Neuronal stem cell (in vitro differentiated cells): ENCODE results near the gene DENND5B.

ENCODE experiments used
- DNase-seq: peaks from one replicate; pipeline ENCODE4 v3.0.0-alpha.2; 2013; ENCODE audit warnings: low spot score
- H2AFZ ChIP-seq: one replicate; pipeline ENCODE4 v1.6.1; 2013; ENCODE audit warnings: mild to moderate bottlenecking, low read length, inconsistent platforms
- H2AK5ac ChIP-seq: 2 replicates; pipeline ENCODE4 v1.6.1; 2013; ENCODE audit warnings: low read depth, mild to moderate bottlenecking, inconsistent platforms, low read length, moderate library complexity, mixed read lengths
- H2BK120ac ChIP-seq: 2 replicates; pipeline ENCODE4 v1.6.1; 2013; ENCODE audit warnings: low read depth, mild to moderate bottlenecking, inconsistent platforms, low read length, moderate library complexity, mixed read lengths
- H2BK12ac ChIP-seq: one replicate; pipeline ENCODE4 v1.6.1; 2013; ENCODE audit warnings: low read length, inconsistent platforms
- H2BK15ac ChIP-seq: 2 replicates; pipeline ENCODE4 v1.6.1; 2013; ENCODE audit warnings: mild to moderate bottlenecking, low read length, inconsistent platforms, mixed read lengths
- H2BK5ac ChIP-seq: one replicate; pipeline ENCODE4 v1.6.1; 2013; ENCODE audit warnings: inconsistent platforms, mild to moderate bottlenecking, low read length, moderate library complexity
- H3K14ac ChIP-seq: one replicate; pipeline ENCODE4 v1.6.1; 2013; ENCODE audit warnings: low read length, inconsistent platforms
- H3K18ac ChIP-seq: 2 replicates; pipeline ENCODE4 v1.6.1; 2013; ENCODE audit warnings: low read length, inconsistent platforms
- H3K23ac ChIP-seq: 2 replicates; pipeline ENCODE4 v1.6.1; 2013; ENCODE audit warnings: low read depth, mild to moderate bottlenecking, mixed read lengths, low read length, inconsistent platforms; ENCODE audit not compliant: poor library complexity
- H3K27ac ChIP-seq: replicated peaks from 3 replicates; pipeline ENCODE4 v1.5.1; 2013; ENCODE audit warnings: low read length, inconsistent platforms
- H3K27me3 ChIP-seq, 3 experiments: 2 replicates each; pipeline ENCODE4 v1.6.1; 2013; ENCODE audit warnings: low read length in 3 of 3, mild to moderate bottlenecking in 2 of 3, inconsistent platforms in 1 of 3, low read depth in 1 of 3, mixed read lengths in 1 of 3, moderate library complexity in 1 of 3; ENCODE audit not compliant: control insufficient read depth in 3 of 3, insufficient read depth in 3 of 3
- H3K36me3 ChIP-seq, 2 donors: replicated peaks in 1 of 2; 2 replicates each; pipeline ENCODE4 v1.6.1; 2013; ENCODE audit warnings: low read length in 2 of 2; ENCODE audit not compliant: control insufficient read depth in 2 of 2, insufficient read depth in 2 of 2
- H3K4ac ChIP-seq: 2 replicates; pipeline ENCODE4 v1.6.1; 2013; ENCODE audit warnings: inconsistent platforms, mild to moderate bottlenecking, low read length, moderate library complexity
- H3K4me1 ChIP-seq, 2 donors: 1 replicate in 1 of 2; 2 replicates in 1 of 2; pipeline ENCODE4 v1.6.1; 2013; ENCODE audit warnings: low read length in 2 of 2, low read depth in 1 of 2; ENCODE audit not compliant: control insufficient read depth in 2 of 2, insufficient read depth in 1 of 2
- H3K4me2 ChIP-seq: one replicate; pipeline ENCODE4 v1.6.1; 2013; ENCODE audit warnings: mild to moderate bottlenecking, low read length, inconsistent platforms; ENCODE audit not compliant: insufficient read depth, poor library complexity, severe bottlenecking
- H3K4me3 ChIP-seq, 2 donors: 2 replicates each; pipeline ENCODE4 v1.5.1; 2013; ENCODE audit warnings: low read length in 2 of 2, mild to moderate bottlenecking in 2 of 2, inconsistent platforms in 1 of 2, moderate library complexity in 1 of 2
- H3K79me1 ChIP-seq: one replicate; pipeline ENCODE4 v1.6.1; 2013; ENCODE audit warnings: low read depth, mild to moderate bottlenecking, inconsistent platforms, low read length, moderate library complexity
- H3K9ac ChIP-seq: one replicate; pipeline ENCODE4 v1.6.1; 2013; ENCODE audit warnings: mild to moderate bottlenecking, low read depth, low read length, inconsistent platforms; ENCODE audit not compliant: poor library complexity
- H3K9me3 ChIP-seq, 2 donors: replicated peaks in 1 of 2; 2 replicates each; pipeline versions ENCODE3 to v1.6.1; 2013; ENCODE audit warnings: low read length in 2 of 2, mild to moderate bottlenecking in 2 of 2, inconsistent platforms in 1 of 2, low read depth in 1 of 2, mixed read lengths in 1 of 2, moderate library complexity in 1 of 2; ENCODE audit not compliant: control insufficient read depth in 2 of 2, insufficient read depth in 1 of 2
- H4K8ac ChIP-seq: one replicate; pipeline ENCODE4 v1.6.1; 2013; ENCODE audit warnings: low read depth, mild to moderate bottlenecking, inconsistent platforms, low read length, moderate library complexity
- H4K91ac ChIP-seq: one replicate; pipeline ENCODE4 v1.6.1; 2013; ENCODE audit warnings: low read length, low read depth, mild to moderate bottlenecking, inconsistent platforms; ENCODE audit not compliant: poor library complexity
- WGBS, 2 donors: extraction: QIAGEN DNeasy Blood & Tissue Kit; methylation state at CpG; one replicate each; pipeline ENCODE4 v1.1.7; 2013; ENCODE audit warnings: missing lambda C conversion rate in 2 of 2, mixed read lengths in 1 of 2; ENCODE audit not compliant: insufficient read length in 2 of 2, insufficient replicate concordance in 1 of 2; ENCODE audit errors: extremely low coverage in 2 of 2; 5-methylcytosine and 5-hydroxymethylcytosine counted together

The DENND5B gene

DNA sequence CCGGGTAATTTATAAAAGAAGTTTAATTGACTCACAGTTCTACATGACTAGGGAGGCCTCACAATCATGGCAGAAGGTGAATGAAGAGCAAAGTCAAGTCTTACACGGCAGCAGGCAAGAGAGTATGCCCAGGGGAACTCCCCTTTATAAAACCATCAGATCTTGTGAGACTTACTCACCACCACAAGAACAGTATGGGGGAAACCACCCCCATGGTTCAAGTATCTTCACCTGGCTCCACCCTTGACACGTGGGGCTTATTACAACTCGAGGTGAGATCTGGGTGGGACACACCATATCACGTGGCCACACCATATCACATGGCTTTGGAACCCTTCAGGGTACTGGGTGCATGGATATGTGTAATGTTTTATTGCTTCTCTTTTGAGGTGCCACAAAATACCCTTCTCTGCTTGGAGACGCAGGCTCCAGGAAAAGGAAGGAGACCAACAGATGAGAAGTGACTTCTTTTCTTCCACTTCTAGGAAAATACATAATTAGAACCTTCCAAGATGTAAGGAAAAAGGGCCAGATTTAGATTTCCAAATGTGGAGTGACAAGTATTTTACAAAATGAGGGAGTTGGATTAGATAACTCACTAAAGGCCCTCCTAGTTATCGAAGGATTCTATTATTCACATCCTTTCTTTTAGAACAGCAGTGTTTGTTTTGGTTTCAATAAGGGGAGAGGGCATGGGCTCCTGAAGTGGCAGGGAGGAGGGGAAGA, 35.5 kb upstream of the DENND5B start:
- no peaks in the 10 kb centered on the region for H3K36me3 ChIP-seq
- H3K27me3 ChIP-seq = no peaks in the 10 kb centered on the region
- H3K4me2 ChIP-seq = no peak overlapping the region
- no peaks in the 10 kb centered on the region for H3K9me3 ChIP-seq
- WGBS, 2 donors = no CpG with 5 or more reads among the region's 7 CpGs
- no peak overlapping the region for H2AFZ ChIP-seq
- H3K23ac ChIP-seq = no peak overlapping the region
- H2BK5ac ChIP-seq = no peak overlapping the region
- no peak overlapping the region for H4K91ac ChIP-seq
- H2BK120ac ChIP-seq = no peak overlapping the region
- H3K9ac ChIP-seq = no peak overlapping the region
- H3K27ac ChIP-seq = no peak overlapping the region
- H4K8ac ChIP-seq = no peak overlapping the region
- no peak overlapping the region for H2BK15ac ChIP-seq
- no peak overlapping the region for H2BK12ac ChIP-seq
- H3K4me1 ChIP-seq = peaks cover 6 to 23% of the 10 kb centered on the region in 2 donors
- no peak overlapping the region for H3K18ac ChIP-seq
- no peaks in the 10 kb centered on the region for H3K79me1 ChIP-seq
- DNase-seq = no peak
- H3K14ac ChIP-seq = no peak overlapping the region
- H3K4ac ChIP-seq = no peak overlapping the region
- no peak overlapping the region for H3K4me3 ChIP-seq
- no peak overlapping the region for H2AK5ac ChIP-seq

DNA sequence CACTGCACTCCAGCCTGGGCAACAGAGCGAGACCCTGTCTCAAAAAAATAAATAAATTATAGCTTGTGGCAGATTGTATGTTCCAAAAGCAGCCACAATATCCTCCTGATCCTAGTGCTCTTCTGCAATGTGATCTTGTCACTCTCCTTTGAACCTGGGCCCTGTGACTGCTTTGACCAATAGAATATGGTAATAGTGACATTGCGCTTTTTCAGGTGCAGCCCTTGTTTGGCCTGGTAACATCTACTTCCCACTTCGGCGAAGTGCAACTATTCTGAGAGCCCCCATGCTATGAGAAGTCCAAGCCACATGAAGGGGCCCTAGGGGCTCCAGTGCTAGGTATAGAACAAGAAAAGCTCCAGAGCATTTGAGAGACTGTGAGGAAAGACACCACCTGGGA, 31.1 kb upstream of the DENND5B start:
- Histone ChIP-seq H2BK12ac (no peak overlapping the region), H3K23ac (no peak overlapping the region), H3K4me1 (peaks cover 0 to 3% of the 10 kb centered on the region in 2 donors), H3K79me1 (no peaks in the 10 kb centered on the region), H2BK5ac (no peak overlapping the region), H3K4me3 (no peak overlapping the region), H3K18ac (no peak overlapping the region), H2AFZ (no peak overlapping the region), H4K91ac (no peak overlapping the region), H3K27me3 (no peaks in the 10 kb centered on the region), H3K4me2 (no peak overlapping the region), H3K36me3 (no peaks in the 10 kb centered on the region), H3K27ac (no peak overlapping the region), H3K9me3 (no peaks in the 10 kb centered on the region), H2BK15ac (no peak overlapping the region), H2BK120ac (no peak overlapping the region), H3K9ac (no peak overlapping the region), H4K8ac (no peak overlapping the region), H3K4ac (no peak overlapping the region), H2AK5ac (no peak overlapping the region), H3K14ac (no peak overlapping the region)
- no peak for DNase-seq
- WGBS, 2 donors = no CpG with 5 or more reads among the region's 4 CpGs

DNA sequence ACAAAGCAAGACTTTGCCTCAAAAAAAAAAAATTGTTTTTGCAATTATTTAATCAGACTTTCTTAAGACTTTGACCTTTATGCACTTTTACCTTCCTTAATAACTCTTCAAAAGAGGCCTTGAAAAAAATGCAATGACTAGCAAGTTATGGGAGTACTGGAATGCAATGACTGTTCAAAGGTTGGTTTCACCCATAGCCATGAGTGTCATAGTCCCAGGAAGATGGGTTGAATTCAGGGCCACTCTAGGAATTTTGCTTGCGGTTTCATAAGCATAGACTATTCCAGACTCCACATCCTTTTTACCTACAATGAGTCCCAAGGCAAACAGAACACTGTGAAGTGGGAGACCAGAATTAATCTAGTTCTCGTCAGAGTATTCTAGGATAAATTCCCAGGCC, 29.4 kb upstream of the DENND5B start:
- no CpG with 5 or more reads among the region's 2 CpGs for WGBS, 2 donors
- no peak for DNase-seq

DNA sequence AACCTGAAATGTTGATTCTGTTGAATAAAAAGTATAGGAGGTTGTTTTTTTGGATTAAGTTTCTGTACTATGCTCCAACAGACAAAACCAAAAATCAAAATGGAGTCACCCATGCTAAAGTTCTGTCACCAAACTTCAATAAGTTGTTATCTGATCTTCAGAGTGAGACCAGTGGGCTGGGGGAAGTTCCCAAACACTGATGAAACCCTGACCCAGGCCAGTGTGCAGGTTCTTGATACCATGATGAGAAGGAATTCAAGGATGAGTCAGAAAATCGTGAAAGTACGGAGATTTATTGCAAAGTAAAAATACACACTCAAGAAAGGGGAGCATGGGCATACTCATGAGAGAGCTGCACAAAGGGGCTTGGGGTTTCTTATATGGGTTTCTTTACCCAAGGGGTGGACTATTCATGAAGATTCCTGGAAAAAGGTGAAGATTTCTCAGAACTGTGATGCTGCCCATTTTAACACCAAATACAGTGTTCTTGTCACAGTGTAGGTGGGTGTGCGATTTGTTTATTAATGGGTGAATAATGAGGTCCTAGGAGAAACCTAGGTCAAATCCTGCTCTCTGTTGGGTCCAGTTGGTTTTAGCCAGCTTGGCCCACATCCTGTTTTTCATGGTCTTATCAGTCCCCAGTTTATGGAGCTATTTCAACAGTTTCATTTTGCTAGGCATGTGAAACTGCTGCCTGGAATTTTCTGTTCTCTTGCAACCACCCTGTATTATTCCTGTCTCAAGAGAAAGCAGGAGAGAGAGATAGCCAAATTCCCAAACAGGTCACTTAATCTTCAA, 27.5 kb upstream of the DENND5B start:
- Histone ChIP-seq H3K9ac (no peak overlapping the region), H3K23ac (no peak overlapping the region), H3K4me3 (no peak overlapping the region), H3K79me1 (no peaks in the 10 kb centered on the region), H3K9me3 (no peaks in the 10 kb centered on the region), H4K91ac (no peak overlapping the region), H3K27ac (no peak overlapping the region), H3K14ac (no peak overlapping the region), H3K4me2 (no peak overlapping the region), H2BK12ac (no peak overlapping the region), H2BK5ac (no peak overlapping the region), H2BK15ac (no peak overlapping the region), H4K8ac (no peak overlapping the region), H2AK5ac (no peak overlapping the region), H2BK120ac (no peak overlapping the region), H3K27me3 (no peaks in the 10 kb centered on the region), H2AFZ (no peak overlapping the region), H3K36me3 (no peaks in the 10 kb centered on the region), H3K4me1 (no peaks in the 10 kb centered on the region), H3K4ac (no peak overlapping the region), H3K18ac (no peak overlapping the region)
- no peak for DNase-seq
- WGBS, 2 donors = no CpG with 5 or more reads among the region's 3 CpGs

More for the DNA sequence above, 29.4 kb upstream of the DENND5B start:
- Histone ChIP-seq H2BK5ac (no peak overlapping the region), H4K8ac (no peak overlapping the region), H3K9me3 (no peaks in the 10 kb centered on the region), H2AK5ac (no peak overlapping the region), H3K4ac (no peak overlapping the region), H3K79me1 (no peaks in the 10 kb centered on the region), H3K14ac (no peak overlapping the region), H3K23ac (no peak overlapping the region), H3K27me3 (no peaks in the 10 kb centered on the region), H2BK15ac (no peak overlapping the region), H3K36me3 (no peaks in the 10 kb centered on the region), H3K4me1 (no peaks in the 10 kb centered on the region), H3K27ac (no peak overlapping the region), H2BK120ac (no peak overlapping the region), H3K9ac (no peak overlapping the region), H3K4me2 (no peak overlapping the region), H2BK12ac (no peak overlapping the region), H3K4me3 (no peak overlapping the region), H4K91ac (no peak overlapping the region), H2AFZ (no peak overlapping the region), H3K18ac (no peak overlapping the region)
